HG02973 (cell line): ENCODE results near the gene SETD6.
"Not testable (repeated sequence)": the region's sequence is repeated elsewhere in the genome, so short reads cannot be mapped to it uniquely, and the experiment has no call there.

Experiments
- ATAC-seq: cut with Tn5 transposase; IDR thresholded peaks from one replicate; pipeline ENCODE4 v1.9.1; 2021; ENCODE audit warnings: moderate library complexity; ENCODE audit not compliant: unreplicated experiment

The SETD6 gene, protein sequence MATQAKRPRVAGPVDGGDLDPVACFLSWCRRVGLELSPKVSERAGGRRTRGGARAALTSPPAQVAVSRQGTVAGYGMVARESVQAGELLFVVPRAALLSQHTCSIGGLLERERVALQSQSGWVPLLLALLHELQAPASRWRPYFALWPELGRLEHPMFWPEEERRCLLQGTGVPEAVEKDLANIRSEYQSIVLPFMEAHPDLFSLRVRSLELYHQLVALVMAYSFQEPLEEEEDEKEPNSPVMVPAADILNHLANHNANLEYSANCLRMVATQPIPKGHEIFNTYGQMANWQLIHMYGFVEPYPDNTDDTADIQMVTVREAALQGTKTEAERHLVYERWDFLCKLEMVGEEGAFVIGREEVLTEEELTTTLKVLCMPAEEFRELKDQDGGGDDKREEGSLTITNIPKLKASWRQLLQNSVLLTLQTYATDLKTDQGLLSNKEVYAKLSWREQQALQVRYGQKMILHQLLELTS

DNA sequence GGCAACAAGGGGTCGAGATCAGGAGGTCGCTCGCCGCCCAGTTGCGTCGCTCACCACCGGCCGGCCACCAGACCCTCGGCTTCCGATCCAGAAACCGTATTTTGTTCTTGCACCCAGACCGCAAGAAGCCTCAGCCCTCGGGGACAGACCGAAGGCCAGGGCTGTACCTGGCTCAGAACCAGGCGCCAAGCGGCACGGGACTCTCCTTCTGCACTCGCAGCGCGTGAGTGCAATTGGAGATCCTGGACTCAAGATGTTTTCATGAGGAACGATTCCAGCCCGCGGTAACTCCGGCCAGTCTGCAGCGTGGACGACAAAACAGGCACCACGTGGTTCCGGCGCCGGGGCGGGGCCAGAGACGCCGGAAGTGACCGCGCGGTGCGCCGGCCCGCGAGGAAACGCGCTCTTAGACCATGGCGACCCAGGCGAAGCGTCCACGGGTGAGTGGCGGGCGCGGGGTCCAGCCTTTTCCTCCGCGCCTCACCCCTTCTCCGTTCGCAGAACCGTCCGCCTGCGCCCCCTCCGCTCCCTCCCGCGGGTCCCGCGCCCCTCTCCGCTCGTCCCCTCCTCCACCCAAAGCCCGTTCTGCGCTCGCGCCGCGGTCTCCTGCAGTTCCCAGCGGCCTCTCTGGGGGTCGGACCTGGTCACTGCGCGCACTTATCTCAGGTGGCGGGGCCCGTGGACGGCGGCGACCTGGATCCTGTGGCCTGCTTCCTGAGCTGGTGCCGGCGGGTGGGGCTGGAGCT, at the start of gene SETD6:
TSS of gene SETD6 (plus strand) at position 393 of the 746 bp plus-strand sequence. CDS start at position 414, 21 bp downstream.
- ATAC-seq: peak; percentile 74

DNA sequence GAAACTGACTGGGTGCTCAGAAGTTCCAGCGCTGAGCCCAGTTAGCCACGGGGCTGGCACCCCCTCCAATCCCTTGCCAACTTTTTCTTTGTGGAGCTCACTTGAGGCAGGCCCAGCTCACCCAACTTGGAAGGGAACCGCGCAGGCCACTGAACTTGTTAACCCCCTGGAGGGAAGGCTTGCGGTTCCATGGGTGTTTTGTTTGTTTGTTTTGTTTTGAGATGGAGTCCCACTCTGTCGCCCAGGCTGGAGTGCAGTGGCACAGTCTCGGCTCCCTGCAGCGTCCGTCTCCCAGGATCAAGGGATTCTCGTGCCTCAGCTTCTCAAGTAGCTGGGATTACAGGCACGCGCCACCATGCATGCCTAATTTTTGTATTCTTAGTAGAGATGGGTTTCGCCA, 49.5 kb upstream of the SETD6 start:
- no peak for ATAC-seq

DNA sequence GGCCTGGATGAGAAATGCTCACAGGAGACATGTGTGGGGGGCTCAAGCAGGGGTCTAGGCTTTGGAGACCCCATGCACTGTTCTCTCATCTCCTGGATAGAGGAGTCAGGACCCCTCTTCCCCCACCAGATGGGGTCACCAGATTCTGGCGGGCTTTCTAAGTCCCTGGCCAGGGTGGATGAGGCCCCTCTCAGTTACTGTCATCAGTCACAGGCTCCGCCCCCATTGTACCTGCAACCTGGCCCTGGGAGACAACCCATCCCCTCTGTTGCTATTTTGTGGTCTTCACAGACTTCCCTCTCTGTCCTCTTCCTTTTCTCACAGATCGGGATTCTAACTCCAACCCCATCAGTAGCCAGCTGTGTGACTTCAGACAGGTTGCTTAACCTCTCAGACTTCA, 48.9 kb upstream of the SETD6 start:
- no peak for ATAC-seq

DNA sequence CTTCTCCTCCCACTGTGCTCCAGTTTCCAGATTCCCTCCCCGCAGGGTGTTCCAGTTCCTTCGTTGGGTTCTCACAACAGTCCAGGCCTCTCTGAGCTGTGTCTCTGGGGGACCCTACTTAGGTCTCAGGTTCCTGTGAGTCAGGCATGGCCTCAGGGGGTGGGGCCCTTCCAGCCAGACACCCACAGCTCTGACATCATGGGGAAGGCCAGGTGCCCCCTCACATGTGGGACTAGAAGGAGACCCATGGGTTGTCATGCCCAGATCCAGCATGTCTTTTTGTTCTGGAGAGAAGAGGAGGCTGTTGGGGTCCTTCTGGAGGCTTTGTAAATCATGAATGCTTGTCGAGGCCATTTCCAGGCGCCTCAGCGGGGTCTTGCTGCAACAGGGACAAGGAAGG, 47.4 kb upstream of the SETD6 start:
- no peak for ATAC-seq

DNA sequence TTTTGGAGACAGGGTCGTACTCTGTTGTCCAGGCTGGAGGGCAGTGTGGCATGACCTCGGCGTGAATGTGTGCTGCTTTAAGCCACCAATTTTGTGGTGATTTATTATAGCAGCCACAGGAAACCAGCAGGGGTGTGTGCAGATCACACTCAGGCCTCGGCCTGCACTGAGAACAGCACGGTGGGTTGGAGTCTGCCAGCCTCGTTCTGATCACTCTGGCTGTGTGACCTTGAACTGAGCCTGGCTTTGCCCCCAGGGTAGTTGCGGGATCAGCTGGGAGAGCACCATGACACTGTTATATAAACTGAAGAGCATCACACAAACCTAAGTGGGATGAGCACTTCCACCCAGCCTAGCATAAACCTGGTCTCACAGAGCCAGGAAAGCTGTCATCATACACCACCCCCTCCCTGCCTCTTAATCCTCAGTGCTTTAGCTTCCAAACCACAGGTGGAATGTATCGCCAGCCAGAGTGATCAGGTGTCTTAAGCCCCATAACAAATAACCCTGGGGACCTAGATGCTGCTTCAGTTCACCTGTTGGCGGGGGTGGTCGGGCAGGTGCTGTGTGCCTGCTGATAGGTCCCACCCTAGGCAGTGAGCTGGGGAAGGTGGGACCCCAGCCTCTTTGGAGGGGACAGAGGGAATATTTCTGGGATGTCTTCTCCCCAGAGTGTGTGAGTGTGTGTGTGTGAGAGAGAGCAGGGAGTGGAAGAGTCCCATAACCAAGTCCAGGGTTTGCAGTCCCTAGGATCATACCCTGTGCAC, 43.9 kb upstream of the SETD6 start:
- no peak for ATAC-seq

DNA sequence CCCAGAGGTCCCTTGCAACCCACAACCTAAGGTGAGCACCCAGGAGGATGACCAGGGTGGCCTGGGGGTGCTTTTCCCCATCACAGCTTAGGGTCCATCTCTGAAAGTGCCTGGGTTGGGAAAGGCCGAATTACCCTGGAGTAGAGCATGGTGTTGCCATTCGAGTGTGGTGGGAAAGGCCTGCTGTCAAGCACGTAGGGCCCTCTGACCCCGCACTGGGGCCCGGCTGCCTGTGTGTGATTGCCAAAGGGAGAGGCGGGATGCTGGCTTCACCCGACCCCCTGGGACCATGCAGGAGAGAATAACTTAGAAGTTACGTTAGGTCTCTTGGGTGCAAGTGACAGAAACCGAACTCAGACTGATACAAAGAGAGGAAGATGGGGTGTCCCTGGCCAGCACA, 43.1 kb upstream of the SETD6 start:
- no peak for ATAC-seq

DNA sequence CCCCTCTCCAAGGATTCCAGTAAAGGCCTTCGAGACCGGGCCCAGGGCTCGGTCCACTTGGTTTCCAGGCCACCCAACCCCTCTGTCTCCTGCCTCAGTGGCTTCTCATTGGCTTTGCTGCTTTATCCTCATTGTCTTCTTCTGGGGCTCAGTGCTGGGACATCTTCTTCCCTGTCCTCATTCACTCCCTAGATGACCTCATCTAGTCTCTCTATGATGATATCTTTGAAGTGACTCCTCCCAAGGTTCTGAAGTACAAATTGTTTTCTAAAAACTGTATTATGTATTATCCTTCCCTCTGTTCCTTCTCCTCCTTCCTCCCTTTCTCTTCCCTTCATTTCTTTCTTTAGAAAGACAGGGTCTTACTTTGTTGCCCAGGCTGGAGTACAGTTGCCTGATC, 42.5 kb upstream of the SETD6 start:
- ATAC-seq: no peak

DNA sequence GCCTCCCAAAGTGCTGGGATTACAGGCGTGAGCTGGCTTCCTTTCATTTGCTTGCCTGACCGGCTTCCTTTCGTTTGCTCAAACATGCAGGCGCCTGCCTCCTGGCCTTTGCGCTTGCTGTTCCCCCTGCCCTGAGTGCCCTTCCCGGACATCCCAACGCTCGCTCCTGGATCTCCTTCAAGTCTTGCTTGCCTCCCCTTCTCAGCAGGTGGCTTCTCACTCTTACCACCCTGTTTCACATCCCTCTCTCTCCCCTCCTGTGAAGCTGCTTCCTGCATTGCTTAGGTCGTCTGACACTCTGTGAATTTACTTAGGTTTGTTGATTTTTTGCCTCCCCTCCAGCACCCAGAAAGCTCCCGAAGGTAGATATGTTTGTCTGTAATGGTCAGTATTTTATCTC, 41.0 kb upstream of the SETD6 start:
- ATAC-seq: no peak

DNA sequence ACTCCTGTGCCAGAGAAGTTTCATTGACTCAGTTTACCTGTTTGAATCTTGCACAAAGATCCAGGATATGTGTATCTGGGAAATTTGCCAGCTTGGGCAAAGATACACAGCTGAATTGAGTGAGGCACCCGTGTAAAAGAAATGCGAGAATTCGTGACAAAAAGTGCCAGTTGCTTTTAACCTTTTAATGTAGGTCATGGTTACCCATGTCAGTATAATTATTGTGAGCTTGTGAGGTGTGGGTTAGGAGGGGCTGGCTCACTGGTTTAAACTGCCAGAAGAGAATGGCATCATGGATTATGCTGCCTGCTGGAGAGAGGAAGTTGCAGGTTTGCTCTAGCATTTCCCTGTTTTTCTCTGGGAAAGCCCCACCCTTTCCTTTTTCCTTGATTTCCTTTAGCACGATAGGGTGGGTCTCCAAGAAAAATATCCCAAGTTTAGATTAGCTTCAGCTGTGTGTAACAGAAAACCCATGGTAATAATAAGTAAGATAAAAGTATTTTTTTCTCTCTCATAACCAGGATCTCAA, 40.2 kb upstream of the SETD6 start:
- no peak for ATAC-seq

DNA sequence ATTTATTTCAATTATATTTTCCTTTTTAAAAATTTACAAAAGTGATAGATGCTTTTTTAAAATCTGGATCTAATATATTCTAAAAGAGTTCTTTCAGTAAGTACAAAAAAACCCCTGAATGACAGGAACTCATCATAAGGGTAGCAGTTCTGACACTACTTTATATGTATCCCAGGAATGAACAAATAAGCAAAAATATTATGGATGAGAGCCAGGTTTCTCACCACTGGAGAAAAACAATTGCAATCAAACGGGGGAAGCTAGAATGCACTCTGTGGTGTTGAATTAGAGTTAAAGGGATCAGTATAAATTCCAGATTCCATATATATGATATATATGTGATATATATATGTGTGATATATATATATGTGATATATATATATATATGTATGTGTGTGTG, 38.5 kb upstream of the SETD6 start:
- no peak for ATAC-seq

DNA sequence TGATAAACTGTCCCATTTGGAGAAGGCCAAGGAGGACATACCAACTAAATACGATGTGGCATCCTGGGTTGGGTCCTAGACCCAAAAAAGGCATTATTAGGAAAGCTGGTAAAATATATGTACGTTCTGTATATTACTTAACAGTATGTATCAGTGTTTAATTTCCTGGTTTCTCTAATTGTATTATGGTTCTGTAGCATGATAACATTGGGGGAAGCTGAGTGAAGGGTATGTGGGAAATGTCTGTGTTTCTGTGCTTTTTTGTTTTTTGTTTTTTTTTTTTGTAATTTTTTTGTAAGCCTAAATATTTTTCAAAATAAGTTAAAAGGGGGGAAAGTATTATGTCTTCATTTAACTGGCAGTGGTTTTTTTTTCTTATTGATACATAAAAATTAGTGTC, 36.9 kb upstream of the SETD6 start:
- no peak for ATAC-seq

DNA sequence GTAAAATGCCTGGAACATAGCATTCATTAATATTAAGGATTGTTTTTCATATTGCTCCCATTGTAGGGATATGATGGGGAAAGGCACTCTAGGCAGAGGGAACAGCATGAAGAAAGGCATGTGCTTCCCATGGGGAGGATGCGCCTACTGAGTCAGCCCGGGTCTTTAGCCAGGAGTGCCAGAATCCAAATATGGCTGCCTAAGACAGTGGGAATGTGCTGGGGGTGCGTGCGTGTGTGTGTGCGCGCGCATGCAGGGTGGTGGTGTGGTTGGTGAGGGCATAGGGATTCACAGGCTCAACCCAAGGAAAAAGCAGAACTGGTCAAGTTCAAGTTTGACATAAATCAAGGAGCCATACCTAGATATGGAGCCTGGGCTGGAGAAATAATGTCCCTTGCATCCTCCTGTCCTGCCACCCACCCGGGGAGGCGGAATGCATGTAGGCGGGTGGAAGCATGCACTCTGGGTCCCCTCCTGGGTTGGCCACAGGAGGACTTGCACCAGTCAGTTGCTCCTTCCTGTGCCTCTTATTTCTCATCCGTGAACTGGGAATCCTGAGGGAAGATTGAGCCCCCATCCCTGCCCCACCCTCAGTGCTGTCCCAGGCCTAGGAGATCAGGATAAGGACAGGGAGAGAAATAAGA, 34.0 kb upstream of the SETD6 start:
- no peak for ATAC-seq

DNA sequence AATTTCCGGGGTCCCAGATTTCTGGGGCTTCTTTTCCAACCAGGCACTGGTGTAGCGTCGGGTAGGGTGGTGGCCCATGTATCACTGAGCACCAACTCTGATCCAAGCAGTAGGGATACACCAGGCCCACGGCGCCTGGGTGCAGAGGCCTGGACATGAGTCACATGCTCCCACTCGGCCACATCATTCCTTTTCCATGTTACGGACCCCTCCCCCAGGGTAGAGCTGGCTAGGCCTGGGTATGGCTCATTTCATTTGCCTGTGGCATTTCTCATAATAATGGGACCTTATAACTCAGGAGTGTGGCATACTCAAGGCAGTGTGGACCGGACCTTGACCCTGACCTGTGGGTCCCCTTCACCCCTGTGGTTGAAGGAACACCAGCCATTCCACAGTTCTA, 33.4 kb upstream of the SETD6 start:
- ATAC-seq: no peak

DNA sequence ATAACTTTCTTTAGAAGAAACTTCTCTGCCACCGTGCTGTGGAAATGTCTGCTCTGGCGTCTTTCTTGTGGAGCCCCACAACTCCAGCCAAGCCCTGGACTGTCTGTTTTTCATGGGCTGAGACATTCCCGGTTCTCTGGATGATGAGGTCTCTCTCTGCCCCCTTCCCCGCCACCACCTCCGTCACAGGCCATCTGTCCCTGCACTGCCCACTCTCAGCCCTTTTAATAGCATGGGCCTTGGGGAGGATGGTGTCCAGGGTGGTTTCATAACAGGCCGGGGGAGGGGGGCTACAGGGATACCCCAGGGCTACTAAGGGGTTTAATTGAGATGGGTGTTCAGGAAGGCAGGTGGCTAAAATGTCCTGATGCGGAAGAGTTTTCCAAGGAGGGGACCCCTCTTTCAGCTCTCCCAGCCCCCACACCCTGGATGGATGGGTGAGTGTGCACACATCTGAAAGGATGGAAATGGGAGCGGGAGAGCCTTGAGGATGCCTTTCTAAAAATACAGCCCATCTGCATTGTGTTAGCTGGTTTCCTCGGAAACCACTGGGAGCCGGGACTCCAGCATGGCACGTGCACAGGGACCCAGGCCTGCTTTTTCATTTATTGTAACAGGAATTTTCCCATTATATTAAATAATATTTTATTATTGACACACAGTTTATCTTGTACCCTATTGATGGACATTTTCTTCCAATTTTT, 30.0 kb upstream of the SETD6 start:
- ATAC-seq: no peak

DNA sequence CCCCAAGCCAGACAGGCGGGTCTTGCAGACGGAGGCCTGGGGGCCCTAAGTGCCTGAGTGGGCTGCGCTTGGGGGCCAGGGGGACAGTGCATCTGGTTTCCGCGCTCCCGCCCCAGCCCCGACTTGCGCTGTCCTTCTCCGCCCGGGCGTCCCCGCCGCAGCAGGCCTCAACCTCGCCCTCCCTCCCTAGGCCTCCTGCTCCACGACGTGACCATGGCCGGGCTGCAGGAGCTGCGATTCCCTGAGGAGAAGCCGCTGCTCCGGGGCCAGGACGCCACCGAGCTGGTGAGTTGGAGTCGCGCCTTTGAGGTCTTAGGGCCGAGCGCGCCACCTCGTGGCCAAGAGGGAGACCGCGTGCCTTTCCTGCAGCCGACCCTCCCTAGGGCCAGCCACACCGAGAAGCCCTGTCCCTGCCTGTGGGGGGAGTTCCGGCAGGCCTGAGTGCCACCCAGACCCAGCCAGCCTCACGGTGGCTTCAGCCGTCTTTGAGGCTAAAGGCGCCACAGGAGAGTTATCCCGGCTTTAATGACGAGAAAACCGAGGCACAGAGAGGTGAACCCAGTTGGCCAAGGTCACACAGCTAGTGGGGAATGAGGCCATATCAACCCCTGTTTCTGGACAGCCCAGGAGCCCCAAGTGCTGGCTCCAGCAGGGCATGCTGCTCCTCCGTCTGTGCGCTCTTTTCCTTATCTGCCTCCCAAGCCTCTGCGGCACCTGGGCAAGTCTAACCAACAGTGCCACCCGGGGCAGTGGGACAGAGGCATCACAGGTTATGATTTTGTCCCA, 27.6 kb upstream of the SETD6 start:
- ATAC-seq: peak; percentile 60

DNA sequence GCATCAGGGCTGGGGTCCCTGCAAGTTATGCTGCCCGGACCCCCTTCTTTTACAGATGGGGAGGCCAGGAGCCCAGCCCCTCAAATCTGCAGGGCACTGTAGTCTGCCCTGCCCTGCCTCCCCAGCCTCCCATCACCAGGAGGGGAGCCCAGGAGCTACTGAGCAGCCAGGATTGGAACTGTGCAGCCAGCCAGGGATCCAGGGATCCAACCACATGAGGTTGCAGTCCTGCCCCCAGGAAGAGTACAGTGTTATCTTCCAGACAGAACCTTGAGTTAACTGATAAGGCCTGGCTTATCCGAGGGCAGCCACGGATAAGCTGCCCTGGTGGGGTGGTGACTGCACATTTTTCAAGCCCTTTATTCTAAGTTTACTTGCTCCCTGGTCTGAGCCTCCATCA, 26.8 kb upstream of the SETD6 start:
- no peak for ATAC-seq

DNA sequence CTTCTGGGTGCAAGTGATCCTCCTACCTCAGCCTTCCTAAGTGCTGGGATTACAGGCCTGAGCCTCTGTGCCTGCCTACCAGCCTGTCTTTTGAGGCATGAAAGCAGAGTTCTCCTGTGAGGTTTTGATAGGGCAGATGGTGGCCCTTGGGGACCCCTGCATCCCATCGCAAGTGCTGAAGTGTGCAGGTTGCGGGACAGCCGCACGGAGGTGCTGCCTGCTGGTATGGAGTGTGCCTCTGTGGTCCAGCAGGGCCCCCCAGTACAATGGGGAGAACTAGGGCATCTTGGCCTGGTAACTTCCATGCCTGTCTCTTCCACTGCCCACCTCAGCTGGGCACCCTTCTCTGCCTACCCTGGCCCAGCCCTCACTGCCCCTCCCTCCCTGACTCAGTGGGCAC, 25.3 kb upstream of the SETD6 start:
- no peak for ATAC-seq

DNA sequence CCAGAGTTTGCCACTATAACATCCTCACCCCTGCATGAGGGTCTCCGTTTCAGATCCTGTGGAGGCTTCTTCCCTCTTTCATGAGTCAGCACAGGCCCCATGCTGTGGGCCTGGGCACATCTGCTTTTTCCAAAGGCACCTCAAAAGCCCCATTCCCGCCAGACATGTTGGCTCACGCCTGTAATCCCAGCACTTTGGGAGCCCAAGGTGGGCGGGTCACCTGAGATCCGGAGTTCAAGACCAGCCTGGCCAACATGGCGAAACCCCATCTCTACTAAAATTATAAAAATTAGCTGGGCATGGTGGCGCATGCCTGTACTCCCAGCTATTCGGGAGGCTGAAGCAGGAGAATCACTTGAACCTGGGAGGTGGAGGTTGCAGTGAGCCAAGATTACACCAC, 24.8 kb upstream of the SETD6 start:
- not testable (repeated sequence) for ATAC-seq

DNA sequence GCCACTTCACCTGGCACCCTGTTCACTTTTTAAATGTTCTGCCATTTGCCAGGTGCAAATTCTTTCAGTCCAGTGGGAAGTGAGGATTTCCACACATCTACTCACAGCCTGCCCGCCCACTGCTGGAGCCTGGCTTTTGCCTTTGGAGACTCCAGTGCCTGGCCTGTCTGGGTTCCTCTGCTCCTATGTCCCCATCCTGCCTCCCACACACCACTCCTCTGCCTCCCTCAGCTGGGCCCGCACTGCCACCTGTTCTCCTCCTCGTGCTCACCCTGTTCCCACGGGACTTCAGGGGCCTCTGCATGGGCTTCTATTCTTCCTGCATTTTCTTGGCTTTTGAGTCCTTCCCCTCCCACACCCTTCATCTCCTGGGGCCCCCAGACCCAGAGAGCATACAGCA, 23.3 kb upstream of the SETD6 start:
- no peak for ATAC-seq
